Measurements from ENCODE around the gene TTI1.

GRCh38 chr20:37973059-37973910, 60.0 kb downstream of the TTI1 start:
- TF ChIP-seq JUNB (CRISPR knock-in tag; IDR thresholded peaks at IDR 0.05; ENCODE audit: borderline replicate concordance) (no peak), YY1 (IDR thresholded peaks at IDR 0.05; ENCODE audit: insufficient read depth, insufficient replicate concordance, low read depth, low read length) (no peak), ZNF276 (CRISPR knock-in tag; IDR thresholded peaks at IDR 0.05; ENCODE audit: low read depth) (no peak)

All from HepG2 (cell line).